ENCODE measurements around the gene DHRS2.

DNA sequence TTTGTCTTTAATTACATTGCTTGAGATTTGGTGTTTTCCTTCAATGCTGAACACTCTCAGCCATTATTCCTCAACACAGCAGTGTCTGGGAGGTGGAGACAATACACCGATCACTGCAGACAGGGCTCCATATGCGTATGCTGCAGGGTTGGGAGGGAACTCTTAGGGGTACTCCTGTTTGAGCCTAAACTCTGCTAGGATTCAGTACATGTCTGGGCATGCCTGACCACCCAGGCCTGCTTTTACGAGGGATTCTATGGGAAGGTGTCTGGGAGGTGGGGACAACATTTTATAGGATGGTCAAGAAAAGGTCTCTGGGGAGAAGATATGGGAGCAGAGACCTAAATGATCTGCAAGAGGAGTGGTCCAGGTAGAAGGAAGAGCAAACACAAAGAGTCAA lies 34.3 kb downstream of the DHRS2 start:
- TF ChIP-seq CREB5 (CRISPR knock-in tag; IDR thresholded peaks at IDR 0.05; ENCODE audit: low read depth): no peak
- TF ChIP-seq PPARA (CRISPR knock-in tag; IDR thresholded peaks at IDR 0.05; ENCODE audit: borderline replicate concordance): no peak
- TF ChIP-seq SNAI2 (CRISPR knock-in tag; IDR thresholded peaks at IDR 0.05): no peak
- no peak for TF ChIP-seq CSRNP3 (CRISPR knock-in tag; IDR thresholded peaks at IDR 0.05)
- no peak for TF ChIP-seq OSR1 (CRISPR knock-in tag; IDR thresholded peaks at IDR 0.05)
- TF ChIP-seq PATZ1 (CRISPR knock-in tag; IDR thresholded peaks at IDR 0.05; ENCODE audit: borderline replicate concordance): no peak
- no peak for TF ChIP-seq GLIS3 (CRISPR knock-in tag; IDR thresholded peaks at IDR 0.05)
- no peak for TF ChIP-seq TOX (CRISPR knock-in tag; IDR thresholded peaks at IDR 0.05; ENCODE audit: borderline replicate concordance)
- no peak for TF ChIP-seq ZNF565 (CRISPR knock-in tag; conservative IDR thresholded peaks at IDR 0.05; ENCODE audit: low read depth)
- TF ChIP-seq ZFP30 (CRISPR knock-in tag; IDR thresholded peaks at IDR 0.05): no peak
- no peak for TF ChIP-seq ZFP3 (CRISPR knock-in tag; IDR thresholded peaks at IDR 0.05)

Data from SK-N-SH treated with all-trans-retinoic acid at 6 μM for 48 hours (cell line).